ENCODE data around the gene POLD3. TPM values are rescaled to one million over a fixed set of nuclear protein-coding genes. Genes with fewer than 3 reads are reported as not detected.

The POLD3 gene
- total and polyA plus RNA-seq, 2 of the 8 experiments (the other 6 are each of a cell fraction or from before 2014, with no cell fraction given), result 18.1 to 29.3 TPM

- TF ChIP-seq ATF3 (IDR thresholded peaks at IDR 0.05; ENCODE audit: insufficient read depth, low read depth, low read length), result no peak
- TF ChIP-seq FOSL1 (IDR thresholded peaks at IDR 0.05; ENCODE audit: insufficient read depth, low read depth, low read length), result no peak
Measured at GRCh38 chr11:74648894-74649293, 56.5 kb downstream of the POLD3 start (continued).
